ENCODE data around the gene EGFR.

The EGFR gene

GRCh38 chr7:55085511-55086412 is 66.9 kb downstream of the EGFR start:
- no peak for DNase-seq

- peak; percentile 34 for DNase-seq
Observed at GRCh38 chr7:55086413-55087201, 67.8 kb downstream of the EGFR start.

GRCh38 chr7:55087521-55087961 is 68.7 kb downstream of the EGFR start:
- DNase-seq: no peak

- DNase-seq: no peak
Observed at GRCh38 chr7:55088107-55088506, 69.3 kb downstream of the EGFR start.

GRCh38 chr7:55088620-55089019 is 69.8 kb downstream of the EGFR start:
- DNase-seq: no peak

- DNase-seq: no peak
Observed at GRCh38 chr7:55092186-55092974, 73.6 kb downstream of the EGFR start.

- DNase-seq: no peak
Observed at GRCh38 chr7:55092975-55093373, 74.2 kb downstream of the EGFR start.

- DNase-seq: no peak
Observed at GRCh38 chr7:55093674-55094073, 74.9 kb downstream of the EGFR start.

GRCh38 chr7:55094092-55094690 is 75.4 kb downstream of the EGFR start:
- no peak for DNase-seq

- DNase-seq: no peak
Observed at GRCh38 chr7:55095672-55096071, 76.9 kb downstream of the EGFR start.

GRCh38 chr7:55096323-55096722 is 77.5 kb downstream of the EGFR start:
- DNase-seq: no peak

GRCh38 chr7:55097100-55097499 is 78.3 kb downstream of the EGFR start:
- no peak for DNase-seq

GRCh38 chr7:55099066-55099820 is 80.4 kb downstream of the EGFR start:
- DNase-seq: peak; percentile 31

GRCh38 chr7:55099821-55100543 is 81.2 kb downstream of the EGFR start:
- DNase-seq: peak; percentile 94

GRCh38 chr7:55100544-55101327 is 81.9 kb downstream of the EGFR start:
- DNase-seq: peak; percentile 60

- no peak for DNase-seq
Observed at GRCh38 chr7:55101359-55101758, 82.5 kb downstream of the EGFR start.

- DNase-seq: no peak
Observed at GRCh38 chr7:55104123-55104522, 85.3 kb downstream of the EGFR start.

- no peak for DNase-seq
Observed at GRCh38 chr7:55104712-55105433, 86.1 kb downstream of the EGFR start.

- DNase-seq: no peak
Observed at GRCh38 chr7:55105952-55106351, 87.1 kb downstream of the EGFR start.

- no peak for DNase-seq
Observed at GRCh38 chr7:55107946-55108345, 89.1 kb downstream of the EGFR start.
